Tibial nerve (tissue), 4 donors: ENCODE measurements around the gene AP2A1. TPM values are rescaled to one million over a fixed set of nuclear protein-coding genes. Genes with fewer than 3 reads are reported as not detected.

Source experiments
- DNase-seq, 2 donors: peaks; one replicate each; pipeline ENCODE4 v3.0.0-alpha.2; 2019; ENCODE audit warnings: low spot score in 2 of 2
- H3K27ac ChIP-seq, 4 donors: fragments of 200-600 bp; sonication (generic) in 3 of 4; one replicate each; pipeline ENCODE4 v1.5.1; 2017 to 2019; ENCODE audit warnings: mild to moderate bottlenecking in 1 of 4
- H3K27me3 ChIP-seq, 2 donors: fragments of 200-600 bp; sonication (generic) in 1 of 2; one replicate each; pipeline versions ENCODE4 v1.5.1 to v1.6.0; 2017 to 2019
- H3K36me3 ChIP-seq, 3 donors: fragments of 200-600 bp; sonication (generic); one replicate each; pipeline ENCODE4 v1.5.1; 2018 to 2019
- H3K4me1 ChIP-seq, 4 donors: fragments of 200-600 bp; sonication (generic) in 3 of 4; one replicate each; pipeline ENCODE4 v1.5.1; 2017 to 2019
- H3K4me3 ChIP-seq, 4 donors: fragments of 200-600 bp; sonication (generic) in 3 of 4; one replicate each; pipeline ENCODE4 v1.5.1; 2017 to 2019; ENCODE audit warnings: mild to moderate bottlenecking in 1 of 4, moderate library complexity in 1 of 4
- H3K9me3 ChIP-seq, 4 donors: fragments of 200-600 bp; sonication (generic) in 3 of 4; one replicate each; pipeline ENCODE4 v1.5.1; 2017 to 2019
- EP300 ChIP-seq, 2 donors: sonication (generic); formaldehyde crosslinking; IDR thresholded peaks; one replicate each; pipeline ENCODE4 v1.6.1; 2017; ENCODE audit warnings: antibody characterized with exemption in 2 of 2, mild to moderate bottlenecking in 1 of 2
- POLR2A ChIP-seq, 2 donors: fragments of 450-650 bp; IDR thresholded peaks; one replicate each; pipeline ENCODE4 v1.6.1; 2017; ENCODE audit warnings: antibody characterized with exemption in 2 of 2, mild to moderate bottlenecking in 2 of 2, moderate library complexity in 2 of 2
- WGBS, 2 donors: methylation state at CpG; one replicate each; pipeline ENCODE4 v1.1.5; 2018; 5-methylcytosine and 5-hydroxymethylcytosine counted together
- total RNA-seq, 4 donors: library from RNA; depleted of rRNA; stranded (reverse); fragments of >200 nt; gene quantifications; one replicate each; pipeline ENCODE4 v1.1.0, GENCODE V29; 2016
- TF ChIP-seq, protein P1 (sequence below), 5 experiments: fragments of 200-600 bp in 3 of 5; fragments of 450-650 bp in 2 of 5; sonication (generic) in 3 of 5; IDR thresholded peaks; one replicate each; pipeline ENCODE4 v1.5.1; 2016 to 2019; ENCODE audit warnings: antibody characterized with exemption in 5 of 5, mild to moderate bottlenecking in 3 of 5, moderate library complexity in 2 of 5

The AP2A1 gene
- total RNA-seq, 4 donors from 2014 or later: 92.9 to 117 (median 104) TPM

DNA sequence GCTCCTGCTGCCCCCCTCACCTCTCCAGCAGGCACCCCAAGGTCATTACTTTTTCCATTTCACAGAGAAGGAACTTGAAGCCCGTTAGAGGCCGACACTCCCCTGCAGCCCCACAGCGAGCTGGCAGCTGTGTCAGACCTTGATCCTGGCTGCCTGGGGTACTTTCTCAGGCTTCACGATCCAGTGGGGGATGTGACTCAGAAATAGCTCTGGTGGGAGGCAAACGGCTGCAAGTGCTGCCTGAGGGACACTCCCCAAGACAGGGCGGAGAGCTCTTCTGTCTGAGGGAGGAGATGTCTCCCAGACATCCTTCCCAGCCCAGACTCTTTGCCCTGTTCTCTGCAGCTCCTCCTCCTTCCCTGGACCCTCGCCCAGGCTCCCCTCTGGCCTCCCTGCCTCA, 8.5 kb upstream of the AP2A1 start:
- DNase-seq: no peak
- H3K36me3 ChIP-seq: no peaks in the 10 kb centered on the region
- H3K27ac ChIP-seq: no peak overlapping the region
- H3K4me1 ChIP-seq: peaks cover 0 to 7% (median 0%) of the 10 kb centered on the region in 4 donors
- H3K4me3 ChIP-seq: no peak overlapping the region
- peaks cover 0 to 15% (median 0%) of the 10 kb centered on the region in 4 donors for H3K9me3 ChIP-seq
- WGBS, 2 donors: 22 to 28% methylated on average over 7 of the region's 7 CpGs
- no peaks in the 10 kb centered on the region for H3K27me3 ChIP-seq
- TF ChIP-seq POLR2A (IDR thresholded peaks at IDR 0.05): no peak
- TF ChIP-seq EP300 (IDR thresholded peaks at IDR 0.05): no peak
- TF ChIP-seq, protein P1, sequence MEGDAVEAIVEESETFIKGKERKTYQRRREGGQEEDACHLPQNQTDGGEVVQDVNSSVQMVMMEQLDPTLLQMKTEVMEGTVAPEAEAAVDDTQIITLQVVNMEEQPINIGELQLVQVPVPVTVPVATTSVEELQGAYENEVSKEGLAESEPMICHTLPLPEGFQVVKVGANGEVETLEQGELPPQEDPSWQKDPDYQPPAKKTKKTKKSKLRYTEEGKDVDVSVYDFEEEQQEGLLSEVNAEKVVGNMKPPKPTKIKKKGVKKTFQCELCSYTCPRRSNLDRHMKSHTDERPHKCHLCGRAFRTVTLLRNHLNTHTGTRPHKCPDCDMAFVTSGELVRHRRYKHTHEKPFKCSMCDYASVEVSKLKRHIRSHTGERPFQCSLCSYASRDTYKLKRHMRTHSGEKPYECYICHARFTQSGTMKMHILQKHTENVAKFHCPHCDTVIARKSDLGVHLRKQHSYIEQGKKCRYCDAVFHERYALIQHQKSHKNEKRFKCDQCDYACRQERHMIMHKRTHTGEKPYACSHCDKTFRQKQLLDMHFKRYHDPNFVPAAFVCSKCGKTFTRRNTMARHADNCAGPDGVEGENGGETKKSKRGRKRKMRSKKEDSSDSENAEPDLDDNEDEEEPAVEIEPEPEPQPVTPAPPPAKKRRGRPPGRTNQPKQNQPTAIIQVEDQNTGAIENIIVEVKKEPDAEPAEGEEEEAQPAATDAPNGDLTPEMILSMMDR (IDR thresholded peaks at IDR 0.05): no peak

DNA sequence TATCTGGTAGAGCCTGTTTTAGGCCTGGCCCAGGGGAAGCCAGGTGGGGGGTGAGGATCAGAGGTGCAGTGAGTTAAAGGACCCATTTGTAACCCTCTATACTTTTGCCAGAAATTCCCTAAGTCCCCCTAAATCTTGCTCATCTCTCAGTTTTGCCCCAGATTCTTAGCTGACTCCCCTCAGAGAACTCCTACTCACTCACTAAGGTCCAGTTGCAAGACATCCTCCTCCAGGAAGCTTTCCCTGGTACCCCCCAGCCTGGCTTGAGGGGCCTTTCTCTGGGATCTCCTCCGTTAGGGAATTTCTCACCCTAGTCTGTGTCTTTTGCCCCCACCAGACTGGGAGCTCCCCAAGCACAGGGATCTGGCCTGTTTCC, 5.6 kb upstream of the AP2A1 start:
- H3K27ac ChIP-seq: peak overlapping the region; percentile 30 to 77 (median 66)
- H3K36me3 ChIP-seq: no peaks in the 10 kb centered on the region
- no peaks in the 10 kb centered on the region for H3K27me3 ChIP-seq
- peaks cover 0 to 4% (median 0%) of the 10 kb centered on the region in 4 donors for H3K9me3 ChIP-seq
- H3K4me1 ChIP-seq: peaks cover 0 to 18% (median 4%) of the 10 kb centered on the region in 4 donors
- WGBS, 2 donors: 44 to 68% methylated on average over 1 of the region's 1 CpG
- TF ChIP-seq EP300 (IDR thresholded peaks at IDR 0.05) (no peak), POLR2A (IDR thresholded peaks at IDR 0.05) (no peak)
- TF ChIP-seq, protein P1 (IDR thresholded peaks at IDR 0.05): no peak
- no peak for DNase-seq
- H3K4me3 ChIP-seq: no peak overlapping the region

DNA sequence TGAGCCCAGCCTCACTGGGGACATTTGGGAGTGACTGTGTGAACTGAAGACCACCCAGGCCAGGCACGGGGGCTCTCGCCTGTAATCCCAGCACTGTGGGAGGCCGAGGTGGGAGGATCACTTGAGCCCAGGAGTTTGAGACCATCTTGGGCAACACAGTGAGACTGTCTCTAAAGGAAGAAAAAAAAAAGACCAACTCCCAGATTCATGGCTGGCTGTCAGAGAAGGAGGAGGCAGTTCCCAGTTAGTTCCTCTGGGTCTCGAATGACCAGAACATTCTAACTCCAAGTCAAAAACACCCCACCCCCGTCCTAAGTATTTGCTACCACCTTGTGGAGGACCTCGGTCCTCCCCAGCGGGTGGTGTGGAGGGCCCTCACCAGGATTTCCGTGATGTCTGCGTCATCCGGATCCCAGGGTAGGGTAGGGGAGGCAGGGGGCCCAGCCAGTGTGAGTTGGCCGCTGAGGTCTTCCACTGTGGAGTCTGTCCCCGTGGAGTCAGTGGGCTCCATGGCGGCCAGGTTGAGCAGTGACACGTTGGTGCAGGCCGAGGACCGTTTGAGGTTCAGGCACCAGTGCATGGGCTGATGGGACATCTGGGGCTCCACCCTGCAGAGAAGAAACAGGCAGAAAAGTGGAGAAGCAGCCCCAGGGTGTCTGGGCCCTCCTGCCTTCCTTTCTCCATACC, 5.0 kb upstream of the AP2A1 start:
- peaks cover 0 to 18% (median 4%) of the 10 kb centered on the region in 4 donors for H3K4me1 ChIP-seq
- H3K27ac ChIP-seq: peak overlapping the region; percentile 30 to 77 (median 66)
- WGBS, 2 donors: 50 to 63% methylated on average over 11 to 16 of the region's 16 CpGs
- peak in 1 of 2 donors; percentile 16 for DNase-seq
- no peaks in the 10 kb centered on the region for H3K36me3 ChIP-seq
- no peak overlapping the region for H3K4me3 ChIP-seq
- TF ChIP-seq, protein P1 (IDR thresholded peaks at IDR 0.05): no peak
- TF ChIP-seq EP300 (IDR thresholded peaks at IDR 0.05) (no peak), POLR2A (IDR thresholded peaks at IDR 0.05) (no peak)
- no peaks in the 10 kb centered on the region for H3K27me3 ChIP-seq
- H3K9me3 ChIP-seq: no peaks in the 10 kb centered on the region

DNA sequence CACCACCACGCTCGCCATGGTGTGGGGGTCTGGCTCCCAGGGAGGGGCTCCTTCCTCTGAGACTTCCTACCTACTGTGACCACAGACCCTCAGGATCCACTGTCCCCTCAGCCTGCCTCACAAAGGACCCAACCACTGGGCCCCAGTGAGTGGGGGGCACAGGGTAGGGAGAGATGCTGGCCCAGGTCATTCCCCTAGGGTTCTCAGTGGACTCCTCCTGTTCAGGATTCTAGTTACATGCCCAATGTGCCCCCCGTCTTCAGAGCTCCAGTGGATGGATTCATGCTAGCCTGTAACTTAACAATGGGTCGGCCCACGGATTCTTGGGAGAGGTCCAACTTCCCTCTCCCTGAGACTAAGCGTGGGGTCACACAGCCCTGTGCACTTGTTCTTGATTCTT, 3.6 kb upstream of the AP2A1 start, which contains the start of gene TSKS:
Gene TSKS (minus strand): TSS at position 77 of the 400 bp plus-strand sequence. CDS start 59 bp downstream, at position 18.
- WGBS, 2 donors: 58 to 59% methylated on average over 6 of the region's 6 CpGs
- Histone ChIP-seq H3K36me3 (no peaks in the 10 kb centered on the region), H3K27ac (peak within 1 kb of the TSS in 2 of 4 donors; percentile 55 to 74), H3K4me3 (no peak within 1 kb of the TSS), H3K27me3 (no peaks in the 10 kb centered on the region), H3K9me3 (no peaks in the 10 kb centered on the region), H3K4me1 (peaks cover 0 to 26% (median 11%) of the 10 kb centered on the region in 4 donors)
- TF ChIP-seq EP300 (IDR thresholded peaks at IDR 0.05) (no peak), POLR2A (IDR thresholded peaks at IDR 0.05) (no peak)
- TF ChIP-seq, protein P1 (IDR thresholded peaks at IDR 0.05): no peak
- no peak for DNase-seq

DNA sequence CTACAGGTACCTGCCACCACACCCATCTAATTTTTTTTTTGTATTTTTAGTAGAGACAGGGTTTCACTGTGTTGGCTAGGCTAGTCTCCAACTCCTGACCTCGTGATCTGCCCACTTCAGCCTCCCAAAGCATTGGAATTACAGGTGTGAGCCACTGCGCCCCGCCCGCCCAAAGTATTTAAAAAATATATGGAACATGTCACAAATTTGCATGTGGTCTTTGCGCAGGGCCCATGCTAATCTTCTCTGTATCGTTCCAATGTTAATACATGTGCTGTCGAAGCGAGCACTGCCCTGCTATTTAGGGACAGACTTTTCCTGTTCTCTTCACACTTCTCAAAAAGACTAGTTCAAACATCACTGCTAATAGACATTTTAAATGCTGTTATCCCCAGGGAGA, 2.5 kb upstream of the AP2A1 start:
- no peaks in the 10 kb centered on the region for H3K9me3 ChIP-seq
- no peak for DNase-seq
- no peak overlapping the region for H3K4me3 ChIP-seq
- TF ChIP-seq, protein P1 (IDR thresholded peaks at IDR 0.05): no peak
- no peak for TF ChIP-seq POLR2A (IDR thresholded peaks at IDR 0.05)
- no peak for TF ChIP-seq EP300 (IDR thresholded peaks at IDR 0.05)
- H3K27me3 ChIP-seq: no peaks in the 10 kb centered on the region
- peak overlapping the region in 2 of 4 donors; percentile 95 to 97 for H3K27ac ChIP-seq
- no peaks in the 10 kb centered on the region for H3K36me3 ChIP-seq
- H3K4me1 ChIP-seq: peaks cover 0 to 38% (median 18%) of the 10 kb centered on the region in 4 donors
- 92 to 95% methylated on average over 8 of the region's 8 CpGs for WGBS, 2 donors
